Uterus (tissue), 2 donors: ENCODE results near the gene LNX2.

Experiments
- POLR2A ChIP-seq, 2 donors: fragments of 450-650 bp; IDR thresholded peaks; one replicate each; pipeline ENCODE4 v1.6.1; 2016; ENCODE audit warnings: antibody characterized with exemption in 2 of 2, mild to moderate bottlenecking in 1 of 2, moderate library complexity in 1 of 2
- TF ChIP-seq, protein P1 (sequence below), 4 experiments: fragments of 200-600 bp in 2 of 4; fragments of 450-650 bp in 2 of 4; sonication (generic) in 2 of 4; IDR thresholded peaks; one replicate each; pipeline ENCODE4 v1.5.1; 2016 to 2019; ENCODE audit warnings: antibody characterized with exemption in 4 of 4, mild to moderate bottlenecking in 2 of 4, moderate library complexity in 1 of 4

DNA sequence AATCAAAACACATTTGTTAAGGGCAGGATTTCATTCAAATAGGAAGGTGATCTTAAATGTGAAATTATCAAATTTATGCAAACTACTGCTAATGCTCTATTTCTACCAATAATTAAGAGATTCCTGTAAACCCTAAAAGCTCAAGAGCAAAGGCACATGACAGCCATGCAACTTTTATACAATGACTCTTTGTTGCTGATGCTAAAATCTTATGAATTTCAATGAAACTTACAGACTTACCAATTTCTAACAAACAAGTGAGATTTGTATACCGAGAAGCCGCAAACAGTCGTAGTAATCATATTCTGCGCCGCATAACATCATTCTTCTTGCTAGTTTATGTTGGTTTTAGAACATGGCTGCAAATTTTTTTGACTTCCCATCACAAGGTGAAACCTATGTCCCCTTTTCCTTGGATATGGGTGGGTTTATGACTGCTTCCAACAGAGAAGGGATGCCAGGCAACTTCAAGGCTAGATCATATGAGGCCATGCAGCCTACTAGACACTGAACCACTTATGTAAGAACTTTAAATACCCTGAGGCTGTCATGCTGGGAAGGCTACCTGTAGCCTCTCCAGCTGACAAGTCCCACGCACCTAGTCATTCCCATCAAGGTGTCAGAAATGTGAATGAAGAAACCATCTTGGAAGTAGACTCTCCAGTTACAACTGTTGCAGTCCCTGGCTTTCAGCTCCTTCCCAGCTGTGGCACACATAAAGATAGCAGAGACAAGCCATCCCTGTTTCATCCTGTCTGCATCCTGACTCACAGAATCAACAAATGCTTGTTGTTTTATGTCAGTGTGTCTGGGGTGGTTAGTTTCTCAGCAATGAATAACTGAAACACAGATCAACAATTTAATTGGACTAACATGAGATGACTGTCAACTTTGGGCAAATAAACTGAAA is 42.0 kb downstream of the LNX2 start:
- TF ChIP-seq, protein P1, sequence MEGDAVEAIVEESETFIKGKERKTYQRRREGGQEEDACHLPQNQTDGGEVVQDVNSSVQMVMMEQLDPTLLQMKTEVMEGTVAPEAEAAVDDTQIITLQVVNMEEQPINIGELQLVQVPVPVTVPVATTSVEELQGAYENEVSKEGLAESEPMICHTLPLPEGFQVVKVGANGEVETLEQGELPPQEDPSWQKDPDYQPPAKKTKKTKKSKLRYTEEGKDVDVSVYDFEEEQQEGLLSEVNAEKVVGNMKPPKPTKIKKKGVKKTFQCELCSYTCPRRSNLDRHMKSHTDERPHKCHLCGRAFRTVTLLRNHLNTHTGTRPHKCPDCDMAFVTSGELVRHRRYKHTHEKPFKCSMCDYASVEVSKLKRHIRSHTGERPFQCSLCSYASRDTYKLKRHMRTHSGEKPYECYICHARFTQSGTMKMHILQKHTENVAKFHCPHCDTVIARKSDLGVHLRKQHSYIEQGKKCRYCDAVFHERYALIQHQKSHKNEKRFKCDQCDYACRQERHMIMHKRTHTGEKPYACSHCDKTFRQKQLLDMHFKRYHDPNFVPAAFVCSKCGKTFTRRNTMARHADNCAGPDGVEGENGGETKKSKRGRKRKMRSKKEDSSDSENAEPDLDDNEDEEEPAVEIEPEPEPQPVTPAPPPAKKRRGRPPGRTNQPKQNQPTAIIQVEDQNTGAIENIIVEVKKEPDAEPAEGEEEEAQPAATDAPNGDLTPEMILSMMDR (IDR thresholded peaks at IDR 0.05) = no peak
- no peak for TF ChIP-seq POLR2A (IDR thresholded peaks at IDR 0.05)
